Posterior cingulate gyrus (tissue), 11 donors: ENCODE data around the gene CEP131.

Experiments used
- DNase-seq, 10 donors: peaks; one replicate each; pipeline versions ENCODE4 v3.0.0 to v3.0.0-alpha.2; 2020 to 2021; ENCODE audit warnings: mixed read lengths in 3 of 10
- intact Hi-C: fragments of 100-400 bp; cut with DNase I; formaldehyde crosslinking; loops from one replicate; pipeline ENCODE4 v1.15.1; 2023

CEP131 gene

DNA sequence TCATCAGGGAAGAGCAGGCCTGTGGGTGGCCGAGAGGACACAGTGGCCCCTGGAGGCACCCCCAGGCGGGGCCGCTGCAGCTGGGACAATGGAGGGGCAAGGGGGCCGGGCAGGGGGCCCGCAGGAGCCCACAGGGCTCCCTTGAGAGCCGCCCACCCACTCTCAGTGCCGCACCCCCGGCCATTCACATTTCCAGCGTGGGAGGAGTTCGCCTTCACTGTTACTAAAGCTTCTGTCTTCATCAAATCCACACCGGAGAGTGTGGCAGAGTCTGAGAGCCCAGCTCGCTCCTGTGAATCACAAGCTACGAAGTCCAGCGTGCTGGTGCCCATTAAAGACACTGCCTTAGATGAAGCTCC lies 78.4 kb downstream of the CEP131 start:
- DNase-seq, result peak in 1 of 10 donors; percentile 86
- intact Hi-C loops, result loop anchor here (5.0 kb wide), 1 partner anchor 98 kb away; no protein-coding TSS in a partner anchor

DNA sequence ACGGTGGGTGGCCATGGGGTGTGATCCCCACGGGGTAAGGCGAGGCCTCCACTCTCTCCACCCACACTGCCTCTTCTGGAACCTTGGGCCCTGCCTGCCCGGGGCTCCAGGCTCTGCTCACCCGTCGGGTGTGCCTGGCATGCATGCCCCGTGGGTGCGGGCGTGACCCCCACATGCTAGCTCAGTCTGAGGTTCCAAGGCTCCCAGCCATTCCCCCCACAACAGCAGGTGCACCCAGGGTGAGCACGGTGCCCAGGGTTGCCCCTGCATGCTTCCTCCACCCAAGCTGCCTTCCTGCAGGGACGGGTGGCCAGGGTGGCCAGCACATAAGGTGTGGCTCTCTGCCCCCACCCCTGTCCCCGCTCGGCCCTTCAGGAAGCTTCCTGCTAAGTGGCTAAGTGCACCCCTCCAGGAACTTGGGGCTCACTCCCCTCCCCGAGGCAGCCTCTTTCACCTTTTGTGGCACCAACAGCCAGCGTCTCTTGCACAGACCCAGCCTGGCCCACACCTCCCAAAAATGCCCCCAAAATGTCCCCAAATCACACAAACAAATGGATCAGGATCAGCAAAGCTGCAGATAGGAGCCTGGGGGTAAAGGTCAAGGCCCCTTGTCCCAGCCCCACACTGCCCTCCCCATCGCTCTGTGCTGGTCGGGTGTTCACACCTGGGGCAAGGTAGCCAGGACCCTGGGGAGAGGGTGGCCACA lies 78.9 kb downstream of the CEP131 start:
- intact Hi-C loops, result loop anchor here (5.0 kb wide), 1 partner anchor 98 kb away; no protein-coding TSS in a partner anchor
- no peak for DNase-seq

DNA sequence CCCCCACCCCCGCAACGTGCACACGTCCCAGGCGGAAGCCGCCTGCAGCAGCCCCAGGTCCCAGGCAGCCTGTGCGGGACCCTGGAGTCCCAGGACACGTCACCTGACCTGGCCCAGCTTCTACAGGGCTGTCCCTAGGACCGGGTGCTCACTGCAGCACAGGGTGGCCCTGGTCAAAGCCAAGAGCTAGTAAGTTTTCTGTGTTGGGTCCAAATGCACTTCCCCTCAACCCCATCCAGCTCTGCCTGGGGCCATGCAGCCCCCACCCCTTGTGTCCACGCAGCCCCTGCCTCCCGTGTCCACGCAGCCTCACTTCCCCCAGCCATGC lies 79.6 kb downstream of the CEP131 start:
- intact Hi-C loops, result loop anchor here (5.0 kb wide), 1 partner anchor 99 kb away; no protein-coding TSS in a partner anchor

DNA sequence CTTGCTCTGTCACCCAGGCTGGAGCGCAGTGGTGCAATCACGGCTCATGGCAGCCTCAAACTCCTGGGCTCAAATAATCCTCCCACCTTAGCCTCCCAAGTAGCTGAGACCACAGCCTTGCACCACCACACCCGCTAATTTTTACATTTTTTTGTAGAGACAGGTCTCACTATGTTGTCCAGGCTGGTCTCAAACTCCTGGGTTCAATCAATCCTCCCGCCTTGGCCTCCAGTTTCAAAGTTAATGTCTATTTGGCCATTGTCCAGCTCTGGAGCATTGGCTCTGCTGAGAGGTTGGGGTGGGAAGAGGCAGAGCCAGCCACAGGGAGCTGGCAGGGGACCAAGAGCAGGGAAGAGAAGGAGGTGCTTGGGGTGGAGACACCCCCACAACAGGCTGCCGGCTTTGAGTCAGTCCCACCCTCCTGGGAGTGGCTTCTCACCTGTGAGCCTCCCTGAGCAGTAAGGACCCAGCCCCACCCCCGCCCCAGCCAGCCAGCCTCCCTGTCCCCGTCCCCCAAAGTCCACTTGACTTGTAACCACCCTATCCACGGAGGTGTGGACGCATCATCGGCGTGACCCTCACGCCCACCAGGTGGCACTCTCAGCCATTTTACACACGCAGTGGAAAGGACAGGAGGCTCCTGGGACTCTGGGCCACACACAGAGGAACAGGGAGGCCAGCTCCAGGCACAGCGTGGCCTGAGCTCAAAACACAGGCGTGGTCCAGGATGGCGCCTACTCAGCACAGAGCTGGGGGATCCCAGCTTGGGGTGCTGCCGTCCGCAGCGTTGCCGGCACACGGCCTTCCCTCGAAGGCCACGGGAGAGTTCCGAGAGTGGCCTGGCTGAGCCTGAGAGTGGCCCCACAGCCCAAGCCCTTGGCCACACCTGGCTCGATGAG lies 80.2 kb downstream of the CEP131 start:
- intact Hi-C loops, result loop anchor here (1.0 to 5.0 kb wide), 3 partner anchors 47 to 100 kb away; no protein-coding TSS in a partner anchor
- peak in 9 of 10 donors; percentile 72 to 97 (median 85) for DNase-seq

More for the DNA sequence above, 79.6 kb downstream of the CEP131 start:
- no peak for DNase-seq

DNA sequence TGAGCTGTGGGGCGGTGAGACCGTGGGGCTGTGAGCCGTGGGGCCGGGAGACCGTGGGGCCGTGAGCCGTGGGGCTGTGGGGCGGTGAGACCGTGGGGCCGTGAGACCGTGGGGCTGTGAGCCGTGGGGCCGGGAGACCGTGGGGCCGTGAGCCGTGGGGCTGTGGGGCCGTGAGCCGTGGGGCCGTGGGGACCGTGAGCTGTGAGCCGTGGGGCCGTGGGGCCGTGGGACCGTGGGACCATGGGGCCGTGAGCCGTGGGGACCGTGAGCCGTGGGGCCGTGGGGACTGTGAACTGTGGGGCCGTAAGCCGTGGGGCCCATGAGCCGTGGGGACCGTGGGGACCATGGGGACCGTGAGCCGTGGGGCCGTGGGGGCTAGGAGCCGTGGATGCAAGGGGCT lies 82.1 kb downstream of the CEP131 start:
- intact Hi-C loops, result loop anchor here (5.0 kb wide), 1 partner anchor 102 kb away; no protein-coding TSS in a partner anchor
- peak in 1 of 10 donors; percentile 85 for DNase-seq

DNA sequence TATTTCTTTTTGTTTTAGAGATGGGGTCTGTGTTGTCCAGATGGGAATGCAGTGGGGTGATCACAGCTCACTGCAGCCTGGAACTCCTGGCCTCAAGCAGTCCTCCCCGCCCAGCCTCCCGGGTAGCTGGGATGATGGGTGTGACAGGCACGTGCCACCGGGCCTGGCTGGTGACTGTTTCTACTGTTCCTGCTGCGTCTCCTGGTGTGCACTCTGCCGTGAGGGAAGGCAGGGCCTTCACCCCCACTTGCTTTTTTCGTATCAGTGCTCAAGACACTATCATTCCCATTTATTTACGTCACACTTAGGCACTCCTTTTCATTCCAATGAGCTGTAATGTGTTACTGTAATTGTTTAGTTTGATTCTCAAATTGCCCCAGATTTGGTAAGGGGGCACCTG lies 82.7 kb downstream of the CEP131 start:
- DNase-seq, result no peak
- intact Hi-C loops, result loop anchor here (5.0 kb wide), 1 partner anchor 102 kb away; no protein-coding TSS in a partner anchor
